ENCODE data around the gene SMARCB1.

GRCh38 chr22:23883658-23884057 lies 96.9 kb downstream of the SMARCB1 start:
- TF ChIP-seq CTCF (conservative IDR thresholded peaks at IDR 0.05) = no peak
- TF ChIP-seq EZH2 (IDR thresholded peaks at IDR 0.05; ENCODE audit: low read depth) = no peak
